IPS DF 4.7 (cell line): ENCODE results near the gene EXOC2.
"Not testable (repeated sequence)": the region's sequence is repeated elsewhere in the genome, so short reads cannot be mapped to it uniquely, and the experiment has no call there.

Source experiments
- DNase-seq: peaks from one replicate; pipeline ENCODE4 v3.0.0-alpha.2; 2013; ENCODE audit warnings: low spot score; ENCODE audit errors: extremely low read depth

Gene EXOC2

DNA sequence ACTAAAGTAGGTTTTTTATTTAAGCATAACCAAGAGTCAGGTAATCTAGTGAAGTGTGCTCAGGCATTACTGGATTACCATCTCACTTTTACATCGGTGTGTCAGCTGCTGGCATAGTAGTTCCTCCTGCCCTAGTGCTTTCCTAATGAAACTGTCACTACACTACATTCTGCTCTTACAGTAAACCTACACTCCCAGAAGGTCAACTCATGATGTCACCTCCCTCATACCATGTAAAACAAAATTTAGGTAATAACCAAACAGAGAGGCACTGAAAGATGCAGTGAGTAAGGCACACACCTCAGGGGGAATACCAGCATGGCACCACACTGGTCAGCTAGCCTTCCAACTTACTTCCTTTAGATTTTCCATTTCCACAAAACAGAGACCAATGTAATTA, 59.3 kb downstream of the EXOC2 start:
- DNase-seq = no peak

DNA sequence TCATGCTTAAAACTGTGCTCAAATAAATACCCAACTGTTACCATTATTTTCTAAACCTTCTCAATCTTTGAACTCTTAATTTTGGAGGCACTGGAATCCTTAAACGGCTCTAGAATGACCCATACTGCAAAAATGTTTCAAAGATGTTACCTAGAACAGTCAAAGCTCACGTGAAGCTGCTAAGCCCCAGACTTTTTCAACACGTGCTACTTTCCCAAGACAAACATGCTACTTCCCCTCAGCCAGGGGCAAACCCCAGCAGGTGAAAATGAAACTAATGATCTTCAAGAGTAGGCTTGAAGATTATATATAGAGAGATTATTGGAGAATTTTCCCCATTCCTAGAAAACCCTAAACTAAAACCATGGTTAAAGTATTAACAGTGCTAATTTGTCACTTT, 64.2 kb downstream of the EXOC2 start:
- DNase-seq = no peak

DNA sequence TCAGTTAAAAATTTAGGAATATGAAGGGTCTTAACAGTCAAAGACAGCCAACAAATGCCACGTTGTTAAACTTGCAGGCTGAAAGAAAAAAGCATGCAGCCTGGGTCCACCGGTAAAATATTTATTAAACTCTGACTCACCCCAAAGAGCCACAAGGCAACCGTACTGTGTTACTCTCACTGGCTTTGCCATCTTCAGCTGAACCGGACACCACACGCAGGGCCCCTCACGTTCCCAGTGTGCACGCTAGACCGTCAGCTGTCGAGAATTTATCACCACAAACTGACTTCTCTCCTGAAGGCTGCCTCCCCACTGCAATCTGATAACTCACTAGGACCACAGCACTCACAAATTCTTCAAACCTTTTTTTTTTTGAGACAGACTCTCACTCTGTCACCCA, 66.7 kb downstream of the EXOC2 start:
- no peak for DNase-seq

DNA sequence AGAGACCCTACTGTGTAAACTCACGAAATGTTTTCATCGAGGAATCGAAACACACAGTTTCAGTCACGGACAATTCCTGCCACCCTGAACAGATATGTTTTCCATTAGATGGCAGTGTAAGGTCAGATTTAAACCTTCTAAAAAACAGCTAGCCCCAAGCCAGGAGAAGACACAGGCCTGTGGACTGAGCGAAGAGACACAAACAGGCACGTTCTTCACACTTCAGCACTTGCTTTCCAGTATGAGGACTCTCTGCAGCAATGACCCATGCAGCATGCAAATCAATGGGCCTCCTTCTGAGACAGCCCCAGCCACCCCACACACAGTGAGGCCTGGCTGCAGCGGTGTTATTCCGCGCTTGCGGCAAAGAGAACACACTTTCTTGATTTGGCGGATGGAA, 68.0 kb downstream of the EXOC2 start:
- DNase-seq = no peak

DNA sequence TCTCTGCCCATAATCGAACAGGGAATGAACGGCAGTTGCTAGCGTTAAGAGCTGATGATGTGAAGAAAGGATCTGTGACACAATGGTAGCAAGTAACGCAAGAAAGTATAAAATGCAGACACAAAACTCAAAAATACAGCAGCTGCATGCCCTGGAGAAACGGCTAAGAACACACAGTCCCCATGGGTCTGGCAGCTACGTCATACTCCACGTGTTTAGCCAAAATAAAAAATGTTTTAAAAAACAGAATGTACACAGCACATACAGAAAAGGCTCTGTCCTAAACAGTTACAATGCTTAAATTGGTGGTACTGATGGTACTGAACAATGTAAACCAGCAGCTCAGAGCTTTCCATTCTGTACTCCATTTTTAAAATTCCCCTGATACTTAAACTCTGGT, 70.5 kb downstream of the EXOC2 start:
- no peak for DNase-seq

DNA sequence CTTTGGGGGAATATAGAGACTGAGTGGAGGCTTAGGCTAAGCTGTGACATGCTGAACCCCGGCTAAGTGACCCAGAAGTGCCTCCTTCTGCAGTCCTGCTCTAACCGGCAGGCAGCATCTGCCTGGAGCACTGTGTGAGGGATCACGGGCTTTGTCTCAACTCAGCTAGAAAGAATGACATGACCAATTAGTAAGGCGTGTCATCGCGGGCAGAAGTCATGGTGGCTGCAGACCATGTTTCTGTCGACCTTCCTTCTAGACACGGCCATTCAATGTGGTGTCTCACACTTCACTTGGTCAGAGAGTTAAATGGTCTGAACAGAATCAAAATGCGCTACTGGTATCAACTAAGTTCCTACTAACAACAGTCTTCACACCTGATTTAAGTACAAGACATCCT, 71.0 kb downstream of the EXOC2 start:
- no peak for DNase-seq

DNA sequence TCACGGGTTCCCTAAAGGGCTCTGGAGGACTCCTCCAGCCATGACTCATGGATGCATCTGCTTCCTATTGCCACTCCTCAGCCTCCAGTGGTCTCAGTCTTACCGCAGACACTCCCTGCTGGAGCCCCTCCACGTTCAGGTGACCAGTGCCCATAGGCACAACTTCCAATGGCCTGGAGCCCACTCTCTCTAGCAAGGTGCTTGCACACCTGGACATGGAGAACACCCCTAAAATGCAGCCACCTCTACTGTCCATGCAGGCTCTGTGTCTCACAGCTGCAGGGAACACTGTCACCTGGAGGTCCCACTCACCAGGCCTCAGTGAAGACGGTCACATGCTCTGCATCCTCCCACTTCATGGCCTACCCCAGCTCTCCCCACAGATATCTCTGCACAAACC, 72.0 kb downstream of the EXOC2 start:
- DNase-seq = no peak

DNA sequence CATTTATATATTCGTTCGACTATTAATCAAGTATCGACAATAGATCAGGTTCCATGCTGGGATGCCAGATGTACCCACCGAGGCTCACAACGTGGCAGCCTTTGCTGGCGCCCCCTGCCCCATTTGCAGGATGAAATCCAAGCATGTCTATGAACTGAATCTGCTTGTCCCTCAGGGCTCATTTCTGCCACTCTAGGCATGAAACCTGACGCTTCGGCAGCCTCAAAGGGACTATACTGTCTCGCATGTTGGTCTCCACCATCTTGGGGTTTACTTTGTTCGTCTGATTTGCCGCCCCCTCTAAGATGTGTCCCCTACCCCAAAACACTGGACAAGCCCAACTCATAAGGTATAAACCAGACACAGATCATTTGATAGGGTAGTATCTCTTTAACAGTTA, 72.8 kb downstream of the EXOC2 start:
- no peak for DNase-seq

DNA sequence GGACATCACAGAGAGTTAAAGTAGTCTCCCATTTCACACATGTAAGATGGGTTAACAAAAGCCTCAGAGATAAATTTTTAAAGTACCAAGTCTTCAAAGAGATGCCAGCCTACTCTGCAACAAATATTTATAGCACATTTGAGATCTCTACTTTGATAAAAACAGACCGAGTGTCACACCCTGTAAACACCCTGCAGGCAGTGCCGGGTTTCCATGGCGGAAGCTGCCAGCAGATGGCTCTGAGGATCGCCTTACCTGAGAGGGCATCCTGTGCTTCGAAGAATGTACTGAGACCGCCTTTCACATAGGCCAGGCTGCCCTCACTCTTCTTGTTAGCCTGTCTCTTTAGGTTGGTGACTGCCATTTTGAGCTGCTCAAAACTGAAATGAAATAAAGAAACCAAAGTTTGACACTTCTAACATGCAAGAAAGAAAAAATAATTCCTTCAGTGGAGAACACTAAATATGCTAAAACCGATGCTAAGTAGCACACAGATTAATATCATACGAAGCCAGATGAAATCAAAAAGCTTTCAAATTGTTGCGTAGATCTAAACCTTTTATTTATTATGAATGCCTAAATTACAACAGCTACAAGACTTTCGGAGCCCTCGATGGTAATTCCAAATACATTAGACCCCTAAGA, 75.4 kb downstream of the EXOC2 start:
- DNase-seq = no peak

DNA sequence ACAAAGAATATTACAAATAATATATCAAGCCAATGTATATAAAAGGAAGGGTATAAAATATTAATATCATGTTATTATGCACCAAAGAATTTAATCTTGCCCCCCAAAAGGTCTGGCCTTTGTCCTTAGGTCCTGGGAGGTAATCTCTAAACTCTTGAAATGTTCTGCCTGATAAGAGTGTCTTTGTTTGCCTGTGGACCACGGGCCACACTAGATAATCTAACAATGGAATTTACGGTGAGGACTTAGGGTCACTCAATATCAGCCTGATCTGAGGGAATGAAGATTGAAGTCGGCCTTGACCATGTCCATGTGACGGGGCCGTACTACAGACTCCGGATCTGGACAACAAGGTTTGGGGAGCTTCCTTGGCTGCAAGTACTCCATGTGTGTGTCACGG, 79.0 kb downstream of the EXOC2 start:
- no peak for DNase-seq

DNA sequence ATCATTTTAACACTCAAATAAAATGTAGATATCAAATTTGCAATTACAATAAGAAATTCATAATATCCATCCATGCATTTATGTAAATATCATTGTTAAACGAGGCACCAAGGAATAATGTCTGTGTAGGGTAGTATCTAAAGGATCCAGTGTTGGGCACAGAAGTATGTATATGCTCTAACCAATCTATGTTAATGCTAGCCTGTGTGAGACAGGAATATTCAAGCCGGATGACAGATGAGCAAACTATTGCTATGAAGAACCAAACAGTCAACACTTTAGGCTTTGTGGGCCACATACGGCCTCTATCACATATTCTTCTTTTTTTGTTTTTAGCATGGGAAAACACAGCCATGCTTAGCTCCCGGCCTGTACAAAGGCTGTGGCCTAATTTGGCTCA, 81.0 kb downstream of the EXOC2 start:
- DNase-seq = no peak

DNA sequence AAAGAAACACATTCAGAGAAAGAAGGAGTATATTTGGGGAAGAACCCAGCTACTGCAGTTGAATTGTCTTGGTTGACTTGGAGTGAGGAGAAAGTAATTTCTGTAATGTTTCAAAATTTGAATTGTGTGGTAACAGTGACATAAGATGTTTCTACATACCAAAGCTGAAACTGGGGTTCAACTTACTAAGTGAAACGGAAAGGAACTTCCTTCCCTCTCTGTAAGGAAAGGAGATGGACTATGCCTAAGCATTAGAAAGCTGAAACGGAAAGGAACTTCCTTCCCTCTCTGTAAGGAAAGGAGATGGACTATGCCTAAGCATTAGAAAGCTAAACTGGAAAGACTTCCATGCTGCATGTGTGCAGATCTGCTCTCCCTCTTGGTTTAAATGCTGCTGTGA, 82.1 kb downstream of the EXOC2 start:
- DNase-seq = no peak

DNA sequence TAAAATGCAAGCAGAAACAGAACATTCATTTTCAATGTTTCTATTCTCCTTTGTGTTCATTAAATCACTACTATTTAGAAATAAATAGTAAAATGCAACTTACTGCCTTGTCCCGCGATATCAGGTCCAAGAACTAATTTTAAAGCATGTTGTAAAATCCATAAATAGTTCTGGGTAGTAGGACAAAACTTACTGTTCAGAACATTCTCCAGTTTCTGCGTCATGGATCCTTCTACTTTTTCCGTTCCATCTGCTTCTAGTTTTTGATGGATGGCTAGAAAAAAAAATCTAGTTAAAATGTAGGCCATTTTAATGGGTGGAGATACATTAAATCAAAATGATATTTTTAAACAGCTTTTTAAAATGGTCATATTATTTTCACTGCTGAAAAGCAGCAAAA, 83.0 kb downstream of the EXOC2 start:
- no peak for DNase-seq

DNA sequence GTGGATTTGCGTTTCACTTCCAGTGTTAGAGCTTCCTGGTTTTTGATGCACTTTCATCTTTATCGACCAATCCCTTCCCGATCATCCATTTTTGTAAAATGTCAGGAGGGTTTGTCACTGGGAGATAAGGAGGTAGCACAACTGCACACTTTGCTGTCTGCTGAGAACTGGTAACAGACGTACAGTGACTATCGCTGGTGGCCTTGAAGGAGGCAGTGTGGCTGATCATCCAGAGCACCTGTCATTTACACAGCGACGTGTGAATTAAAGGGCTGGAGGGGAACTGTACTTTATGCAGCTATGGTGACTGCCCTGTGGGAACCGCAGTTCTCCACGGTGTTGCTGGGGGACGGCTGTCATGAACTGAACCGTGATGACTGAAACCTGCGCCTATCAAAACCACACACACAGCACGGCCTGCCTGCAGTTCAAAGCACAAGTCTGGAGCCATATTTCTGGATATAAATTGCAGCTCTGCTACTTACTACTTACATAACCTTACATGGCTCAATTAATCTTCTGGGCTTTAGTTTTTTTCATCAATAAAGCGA, 86.0 kb downstream of the EXOC2 start:
- DNase-seq = no peak

DNA sequence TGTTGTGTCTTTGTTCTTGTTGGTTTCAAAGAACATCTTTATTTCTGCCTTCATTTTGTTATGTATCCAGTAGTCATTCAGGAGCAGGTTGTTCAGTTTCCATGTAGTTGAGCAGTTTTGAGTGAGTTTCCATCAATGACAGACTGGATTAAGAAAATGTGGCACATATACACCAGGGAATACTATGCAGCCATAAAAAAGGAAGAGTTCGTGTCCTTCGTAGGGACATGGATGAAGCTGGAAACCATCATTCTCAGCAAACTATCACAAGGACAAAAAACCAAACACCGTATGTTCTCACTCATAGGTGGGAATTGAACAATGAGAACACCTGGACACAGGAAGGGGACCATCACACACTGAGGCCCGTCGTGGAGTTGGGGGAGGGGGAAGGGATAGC, 87.0 kb downstream of the EXOC2 start:
- DNase-seq = not testable (repeated sequence)

DNA sequence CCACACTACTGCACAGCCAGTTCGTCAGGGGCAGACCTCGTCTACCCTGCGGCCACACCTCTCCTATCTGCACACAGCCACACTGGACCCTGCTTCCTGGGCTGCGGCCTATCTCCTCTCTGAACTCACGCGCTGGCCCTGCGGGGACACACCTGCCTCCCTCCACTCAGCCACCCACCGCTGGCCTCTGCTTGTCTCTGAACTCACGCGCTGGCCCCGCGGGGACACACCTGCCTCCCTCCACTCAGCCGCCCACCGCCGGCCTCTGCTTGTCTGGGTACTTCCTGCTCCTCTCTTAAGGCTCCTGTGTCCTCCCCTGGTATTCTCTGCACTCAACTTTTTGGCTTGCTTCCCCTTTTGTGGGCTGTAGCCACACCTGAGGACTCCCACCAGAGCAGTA, 88.4 kb downstream of the EXOC2 start:
- no peak for DNase-seq

DNA sequence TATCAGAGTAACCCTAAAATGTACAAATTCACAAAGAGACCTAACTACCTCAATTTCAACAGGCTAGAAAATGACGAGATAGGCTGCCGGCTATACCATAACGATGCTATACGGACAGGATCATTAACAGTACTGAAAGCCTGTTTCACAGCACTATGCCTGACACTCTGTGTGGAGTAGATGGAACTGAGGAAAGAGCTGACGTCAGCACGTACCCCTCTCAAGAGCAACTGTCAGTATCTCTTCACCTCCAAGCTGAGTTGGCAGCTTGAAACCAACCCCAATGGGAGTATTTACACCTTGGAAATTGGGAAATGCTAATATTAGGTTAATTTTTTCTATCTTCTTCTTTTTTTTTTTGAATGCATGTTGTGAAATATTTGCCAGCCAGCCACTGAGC, 89.7 kb downstream of the EXOC2 start:
- no peak for DNase-seq

DNA sequence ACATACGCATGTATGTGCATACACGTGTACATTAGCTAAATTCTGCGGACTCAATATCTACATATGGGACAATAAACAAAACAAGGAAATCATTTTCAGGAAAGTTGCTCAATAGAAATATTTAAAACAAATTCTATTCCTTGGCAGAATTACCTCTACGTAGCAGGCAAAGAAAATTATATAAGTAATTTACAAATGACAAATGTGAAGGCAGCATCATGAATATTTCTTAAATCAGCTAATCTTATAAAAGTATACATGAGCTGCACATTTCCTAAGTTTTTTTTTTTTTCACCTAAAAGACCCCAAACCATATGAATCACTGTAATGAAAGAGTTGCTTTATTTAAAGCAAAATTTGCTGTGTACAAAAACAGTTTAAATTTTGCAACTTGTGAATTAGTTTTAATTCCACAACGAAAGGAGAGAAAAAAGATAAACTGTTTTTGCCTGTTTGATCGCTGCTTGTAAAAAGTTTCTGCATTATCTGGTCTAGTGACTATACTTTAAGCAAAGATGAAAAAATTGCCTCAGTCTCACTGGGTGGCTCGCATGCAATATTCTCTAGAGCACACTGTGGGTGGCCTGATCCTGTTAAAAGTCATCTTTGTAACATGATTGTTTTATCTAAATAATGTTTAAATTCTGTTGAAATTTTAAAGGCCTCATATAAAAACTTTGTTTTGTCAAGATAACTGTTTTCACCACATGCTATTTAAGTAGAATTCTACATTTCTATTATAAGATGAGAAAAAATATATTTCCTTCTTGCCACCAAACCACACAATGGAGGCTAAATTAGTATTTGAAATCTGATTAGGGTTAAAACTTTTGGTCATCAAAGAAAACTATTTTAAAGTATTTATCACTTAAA, 93.1 kb downstream of the EXOC2 start:
- no peak for DNase-seq

DNA sequence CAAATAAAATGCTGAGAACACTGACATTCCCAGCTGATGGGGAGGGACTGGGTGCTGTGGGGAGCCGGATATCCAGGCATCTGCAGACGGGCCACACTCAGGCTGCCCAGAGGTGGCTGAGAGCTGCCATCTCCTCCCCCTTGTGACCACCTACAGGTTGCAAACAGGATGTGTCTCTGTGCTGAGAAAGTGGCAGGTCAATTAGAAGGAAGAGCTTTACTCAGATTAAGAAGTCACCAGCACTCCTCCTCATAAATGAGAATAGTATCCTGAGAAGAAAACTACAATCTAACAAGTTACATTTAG, 99.1 kb downstream of the EXOC2 start:
- no peak for DNase-seq

DNA sequence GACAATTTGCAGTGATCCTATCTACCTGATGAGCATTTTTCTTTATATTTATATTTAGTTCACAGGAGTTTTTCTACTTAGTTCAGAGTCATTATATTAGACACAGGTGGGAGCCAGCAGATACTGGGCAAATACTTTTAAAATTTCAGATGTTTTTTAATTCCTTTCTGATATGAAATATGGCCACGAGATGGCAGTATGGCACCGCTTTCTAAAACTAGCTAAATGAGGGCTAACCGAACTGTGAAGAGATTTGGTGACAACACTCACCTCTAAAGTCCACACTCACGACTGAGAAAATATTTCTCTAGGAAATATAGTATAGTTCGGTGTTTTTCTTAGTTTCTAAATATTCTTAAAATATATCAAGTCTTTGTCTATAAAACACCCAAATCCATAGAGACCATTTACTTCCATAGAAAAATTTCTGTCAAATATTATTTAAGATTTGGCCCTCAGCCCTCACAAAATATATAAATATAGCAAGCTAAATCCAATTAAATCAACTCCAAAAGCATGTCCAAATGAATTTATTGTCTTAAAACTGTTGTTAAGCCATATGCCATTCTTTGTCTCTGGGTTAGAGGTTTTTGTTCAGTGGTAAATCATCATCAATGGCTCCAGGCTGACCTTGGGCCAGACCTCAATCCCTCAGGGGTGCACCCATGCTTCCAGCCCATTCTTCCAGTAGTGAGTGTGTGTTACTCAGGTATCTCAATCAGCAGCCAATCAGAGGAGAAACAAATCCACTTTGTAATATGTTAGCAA, 99.6 kb downstream of the EXOC2 start:
- DNase-seq = no peak

DNA sequence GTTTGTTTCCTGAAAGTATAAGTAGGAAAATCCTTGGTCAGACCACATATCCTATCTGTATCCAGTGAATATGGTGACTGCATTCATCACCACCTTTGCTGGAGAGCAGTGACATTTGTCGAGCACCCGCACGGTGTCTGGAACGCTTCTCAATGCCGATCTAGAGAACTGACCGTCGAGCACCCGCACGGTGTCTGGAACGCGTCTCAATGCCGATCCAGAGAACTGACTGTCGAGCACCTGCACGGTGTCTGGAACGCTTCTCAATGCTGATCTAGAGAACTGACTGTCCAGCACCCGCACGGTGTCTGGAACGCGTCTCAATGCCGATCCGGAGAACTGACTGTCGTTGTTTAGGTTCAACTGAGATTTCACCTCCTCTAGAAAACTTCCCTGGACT, 103.8 kb downstream of the EXOC2 start:
- DNase-seq = no peak

DNA sequence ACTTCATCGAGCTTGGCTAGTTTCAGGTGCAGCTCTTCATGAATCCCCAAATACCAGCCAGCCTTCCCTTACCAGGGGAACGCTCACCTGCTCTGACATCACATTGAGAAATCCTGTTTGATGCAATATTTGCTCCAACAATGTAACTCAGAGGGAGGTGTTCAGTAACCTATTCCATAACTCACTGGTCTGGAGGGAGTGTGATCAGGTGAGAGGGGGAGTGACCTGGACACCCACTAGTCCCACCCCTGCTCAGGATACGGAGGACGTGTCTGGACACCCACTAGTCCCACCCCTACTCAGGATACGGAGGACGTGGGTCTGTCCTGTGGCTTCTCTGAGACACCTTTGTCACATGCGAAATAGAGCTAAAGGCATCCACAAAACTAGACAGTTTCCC, 106.4 kb downstream of the EXOC2 start:
- no peak for DNase-seq
